Measurements from ENCODE around the gene UCP3.

The UCP3 gene

DNA sequence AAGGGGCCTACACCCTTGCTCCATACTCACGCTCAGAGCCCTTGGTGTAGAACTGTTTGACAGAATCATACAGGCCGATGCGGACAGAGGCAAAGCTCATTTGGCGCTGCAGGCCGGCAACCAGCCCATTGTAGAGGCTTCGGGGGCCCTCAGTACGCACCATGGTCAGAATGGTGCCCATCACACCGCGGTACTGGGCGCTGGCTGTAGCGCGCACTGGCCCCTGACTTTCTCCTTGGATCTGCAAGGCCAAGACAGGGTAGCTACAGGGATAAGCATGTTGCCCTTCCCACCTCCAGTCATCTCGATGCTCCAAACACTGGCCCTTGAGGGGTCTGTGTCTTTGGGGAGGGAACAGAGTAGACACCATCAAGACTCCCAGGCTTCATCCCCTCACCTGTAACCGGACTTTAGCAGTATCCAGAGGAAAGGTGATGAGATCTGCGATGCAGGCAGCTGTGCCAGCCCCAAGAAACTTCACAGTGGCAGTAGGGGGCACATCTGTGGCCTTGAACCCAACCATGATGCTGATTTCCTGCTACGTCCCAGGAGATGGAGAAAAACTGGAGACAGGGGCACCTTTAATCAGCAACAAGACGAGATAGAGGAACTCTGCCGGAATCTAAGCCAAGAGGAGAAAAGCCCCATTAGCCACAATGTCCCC is 30.9 kb downstream of the UCP3 start:
- DNase-seq (ENCODE audit: low read depth) = no peak

DNA sequence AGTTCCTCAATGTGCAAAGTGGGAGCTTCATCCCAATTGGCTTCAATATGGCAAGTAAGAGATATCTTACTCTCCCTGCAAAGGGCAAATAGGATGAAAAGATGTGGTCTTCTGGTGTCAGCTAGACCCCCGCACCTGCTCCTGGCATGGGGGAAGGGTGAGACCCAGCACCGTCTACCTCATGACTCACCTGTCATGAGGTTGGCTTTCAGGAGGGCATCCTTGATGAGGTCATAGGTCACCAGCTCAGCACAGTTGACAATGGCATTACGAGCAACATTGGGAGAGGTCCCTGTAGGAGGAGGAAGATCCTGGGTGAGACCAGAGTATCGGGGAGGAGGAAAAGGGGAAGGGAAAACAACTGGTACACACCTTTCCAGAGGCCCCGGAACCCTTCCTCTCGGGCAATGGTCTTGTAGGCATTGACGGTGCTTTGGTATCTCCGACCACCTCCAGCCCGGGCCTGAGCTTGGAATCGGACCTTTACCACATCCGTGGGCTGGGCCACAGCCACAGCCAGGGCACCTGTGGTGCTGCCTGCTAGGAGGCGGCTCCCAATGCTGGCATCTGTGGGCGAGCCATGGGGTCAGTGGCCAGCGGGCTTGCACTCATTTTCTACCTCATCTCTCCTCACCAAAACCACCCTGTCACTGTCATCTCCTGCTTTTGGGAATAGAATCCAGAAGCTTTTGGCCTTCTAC is 32.3 kb downstream of the UCP3 start:
- DNase-seq (ENCODE audit: low read depth) = no peak

- no peak for DNase-seq (ENCODE audit: low read depth)
Measured at GRCh38 chr11:73975479-73975757, 33.5 kb downstream of the UCP3 start.

DNA sequence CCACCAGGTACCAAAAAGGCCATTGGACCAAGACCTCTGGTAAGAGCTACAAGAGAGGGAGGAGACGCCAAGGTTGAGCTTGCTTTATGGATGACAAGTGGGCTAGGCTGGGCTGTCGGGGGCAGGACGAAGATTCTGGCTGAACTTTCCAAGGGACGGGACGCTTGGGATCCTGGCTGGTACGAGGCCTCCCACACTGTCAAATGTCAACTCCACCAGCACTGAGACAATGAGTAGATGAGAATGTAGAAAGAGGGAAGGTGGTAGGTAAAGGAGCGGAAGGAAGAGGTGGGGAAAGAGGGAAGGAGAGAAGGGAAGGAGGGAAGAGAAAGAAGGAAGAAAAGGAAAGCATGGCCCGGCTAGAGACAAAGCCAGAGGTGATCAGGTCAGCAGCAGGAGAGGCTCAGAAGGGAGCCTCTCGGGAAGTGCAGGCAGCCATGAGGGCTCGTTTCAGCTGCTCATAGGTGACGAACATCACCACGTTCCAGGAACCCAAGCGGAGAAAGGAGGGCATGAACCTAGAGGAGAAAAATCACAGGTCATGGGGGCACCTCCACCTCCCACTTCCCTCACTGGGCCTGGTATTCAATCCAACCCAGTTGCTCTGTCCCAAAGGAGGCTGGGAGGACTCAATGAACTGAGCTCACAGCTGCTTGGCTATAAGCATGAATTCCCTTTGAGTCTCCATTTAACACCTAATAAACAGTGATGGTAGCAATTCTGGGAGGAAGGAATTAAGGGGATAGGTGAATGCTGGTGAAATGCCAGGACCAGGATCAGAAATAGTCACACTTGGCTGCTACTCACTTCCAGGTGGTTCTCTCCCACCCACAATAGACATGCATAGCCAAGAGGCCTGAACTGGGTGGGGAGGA is 34.0 kb downstream of the UCP3 start:
- no peak for DNase-seq (ENCODE audit: low read depth)

DNA sequence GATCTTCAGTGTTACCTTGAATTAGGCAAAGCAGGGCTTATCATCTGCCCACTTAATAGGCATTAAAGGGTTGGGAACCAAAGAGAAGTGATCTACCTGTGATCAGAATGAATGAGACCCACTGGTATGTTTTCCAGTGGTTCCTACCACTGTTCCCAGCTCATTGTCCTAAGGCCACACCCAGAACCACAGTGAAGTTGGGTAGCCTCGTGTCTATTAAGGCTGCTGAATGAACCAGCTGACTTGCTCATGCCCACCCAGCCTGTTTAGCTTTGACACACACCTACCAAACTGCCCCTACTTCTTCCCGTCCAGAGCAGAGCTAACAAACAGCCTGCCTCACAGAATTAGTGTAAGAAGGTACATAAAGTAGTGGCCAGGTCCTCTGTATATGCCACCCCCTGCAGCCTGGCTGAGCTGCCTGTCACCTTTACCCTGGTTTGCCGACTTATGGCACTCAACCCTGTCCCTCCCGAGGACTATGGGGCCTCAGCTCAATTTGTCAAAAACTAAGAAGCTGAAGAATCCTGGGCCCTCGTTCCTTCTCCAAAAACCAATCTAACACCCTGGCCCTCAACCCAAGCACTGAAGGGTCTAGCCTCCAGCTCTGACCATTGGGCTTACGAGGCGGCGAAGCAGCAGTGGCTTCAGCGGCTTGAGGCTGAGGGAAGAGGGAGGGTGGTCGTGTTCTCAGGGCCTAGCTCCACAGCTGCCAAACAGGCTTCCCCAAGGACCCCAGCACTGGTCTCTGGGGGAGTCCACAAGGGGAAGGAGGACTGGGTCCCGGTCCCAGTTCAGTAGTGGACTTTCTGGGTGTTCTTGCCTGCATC is 36.0 kb downstream of the UCP3 start:
- DNase-seq (ENCODE audit: low read depth) = no peak

GRCh38 chr11:73972187-73972586 is 36.7 kb downstream of the UCP3 start:
- no peak for DNase-seq (ENCODE audit: low read depth)

GRCh38 chr11:73971175-73971719 is 37.6 kb downstream of the UCP3 start:
- no peak for DNase-seq (ENCODE audit: low read depth)

GRCh38 chr11:73969991-73970800 is 38.7 kb downstream of the UCP3 start:
- no peak for DNase-seq (ENCODE audit: low read depth)

DNA sequence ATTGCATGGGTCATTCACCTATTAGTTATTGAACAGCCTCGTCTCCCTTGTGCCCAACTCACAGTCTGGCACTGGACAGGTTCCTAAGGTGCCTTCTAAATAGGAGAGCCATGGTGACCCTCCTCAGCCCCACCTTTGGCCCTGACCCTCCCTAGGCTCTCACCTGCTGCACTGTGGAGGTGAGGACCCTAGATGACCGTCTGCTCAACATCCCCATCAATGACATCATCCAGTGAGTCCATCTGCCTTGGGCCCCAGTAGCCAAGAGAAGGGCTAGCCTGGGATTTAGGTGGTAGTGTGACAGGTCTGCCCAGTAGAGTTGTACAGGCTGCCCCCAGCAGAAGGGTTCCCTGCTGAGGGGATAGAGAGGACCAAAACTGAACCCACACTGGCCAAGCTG is 39.8 kb downstream of the UCP3 start:
- DNase-seq (ENCODE audit: low read depth) = no peak

GRCh38 chr11:73968356-73968966 is 40.4 kb downstream of the UCP3 start:
- no peak for DNase-seq (ENCODE audit: low read depth)

DNA sequence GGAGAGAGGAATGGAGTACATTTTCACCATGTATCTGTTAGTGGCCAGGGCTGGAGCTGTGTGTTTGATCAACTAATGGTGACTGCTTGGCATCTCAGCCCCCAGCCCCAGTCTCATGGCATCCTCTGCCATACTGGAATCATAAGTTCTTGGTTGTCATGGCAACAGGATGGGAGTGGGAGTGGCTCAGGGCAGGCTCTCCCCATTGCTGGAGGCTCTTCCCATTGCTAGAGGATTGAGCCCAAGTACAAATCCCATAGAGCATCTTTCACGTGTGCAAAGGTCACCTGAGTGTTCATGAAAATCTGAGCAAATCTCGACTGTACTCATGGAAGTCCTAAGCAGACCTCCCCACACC is 43.1 kb downstream of the UCP3 start:
- no peak for DNase-seq (ENCODE audit: low read depth)

- peak; percentile 54 for DNase-seq (ENCODE audit: low read depth)
Measured at GRCh38 chr11:73965076-73965763, 43.7 kb downstream of the UCP3 start.

DNA sequence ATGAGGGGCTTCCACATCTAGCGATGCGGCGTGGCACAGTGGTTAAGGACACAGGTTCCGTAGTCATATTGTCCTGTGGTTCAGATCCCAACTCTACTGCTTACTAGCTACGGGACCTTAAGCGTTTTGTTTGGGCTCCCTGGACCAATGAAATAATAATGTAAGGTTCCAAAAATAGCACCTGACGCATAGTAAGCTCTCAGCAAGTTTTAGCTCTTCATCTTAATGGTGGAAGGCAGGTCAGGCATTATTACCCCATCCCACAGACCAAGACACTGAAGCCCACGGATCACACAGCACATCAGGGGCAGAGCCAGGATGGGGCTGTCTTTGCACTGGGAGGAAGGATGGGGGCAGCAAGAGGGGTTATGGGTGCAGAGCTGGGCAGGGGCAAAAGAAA is 45.0 kb downstream of the UCP3 start:
- DNase-seq (ENCODE audit: low read depth) = no peak

- no peak for DNase-seq (ENCODE audit: low read depth)
Measured at GRCh38 chr11:73962101-73962705, 46.7 kb downstream of the UCP3 start.

- peak; percentile 77 for DNase-seq (ENCODE audit: low read depth)
Measured at GRCh38 chr11:73961321-73961720, 47.6 kb downstream of the UCP3 start.

DNA sequence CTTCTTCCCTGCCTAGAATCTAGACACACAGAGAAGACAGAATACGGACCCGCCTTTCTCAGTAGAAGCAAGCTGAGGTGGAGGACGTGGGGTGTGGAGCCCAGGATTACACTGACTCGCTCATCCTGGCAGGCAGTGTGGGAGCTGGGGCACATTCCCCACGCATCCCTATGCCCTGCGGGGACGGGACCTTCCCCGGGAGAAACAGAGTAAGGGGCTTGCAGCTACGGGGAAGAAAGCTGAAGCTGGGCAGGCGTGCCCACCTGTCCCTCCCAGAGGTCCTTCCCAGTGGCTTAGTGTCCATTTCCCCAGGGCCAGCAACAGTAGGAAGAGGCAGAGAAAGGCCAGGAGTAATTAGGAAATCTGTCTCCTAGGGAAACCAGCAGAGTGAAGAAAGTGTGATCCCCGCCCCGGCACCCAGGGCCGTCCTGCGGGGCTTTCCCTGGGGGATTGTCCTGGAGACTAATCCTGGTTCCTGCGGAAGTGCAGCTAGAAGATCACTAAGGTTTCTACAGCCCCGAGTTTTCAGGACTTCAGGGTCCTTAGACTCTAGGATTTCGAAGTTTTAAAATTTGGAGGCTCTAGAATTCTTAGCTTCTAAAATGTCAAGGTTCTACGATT is 50.3 kb downstream of the UCP3 start:
- DNase-seq (ENCODE audit: low read depth) = no peak

DNA sequence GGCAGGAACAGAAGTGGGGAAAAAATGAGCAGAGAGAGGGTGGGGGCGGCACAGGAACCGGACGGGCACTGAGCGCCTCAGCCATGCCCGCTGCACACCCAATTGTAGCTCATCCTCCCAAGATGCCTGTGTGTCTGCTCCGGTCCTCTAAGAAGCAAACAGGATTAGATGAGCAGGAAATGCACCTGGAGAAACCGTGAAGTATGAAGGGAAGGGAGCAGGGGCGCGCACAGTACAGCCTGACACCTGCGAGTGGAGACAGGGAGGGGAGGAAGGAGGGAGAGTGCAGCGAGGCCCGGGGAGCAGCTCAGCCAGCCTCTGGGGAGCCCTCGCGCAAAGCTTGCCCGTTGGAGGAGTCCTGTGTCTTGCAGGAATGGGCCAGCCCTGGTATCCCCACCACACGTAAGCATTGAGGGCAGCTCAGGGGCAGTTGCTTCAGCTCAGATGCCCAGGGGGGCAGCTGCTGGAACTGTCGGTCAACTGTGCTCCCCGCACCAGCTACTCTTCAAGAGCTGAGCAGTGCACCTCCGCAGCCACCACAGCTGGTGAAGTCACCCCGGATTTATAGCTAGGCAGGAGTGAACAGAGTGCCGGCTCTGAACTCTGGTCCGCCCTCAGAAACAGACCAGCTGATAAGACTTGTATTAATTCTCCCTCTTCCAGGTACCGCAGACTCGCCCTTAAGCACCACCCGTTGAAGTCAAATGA is 51.1 kb downstream of the UCP3 start:
- DNase-seq (ENCODE audit: low read depth) = no peak

- DNase-seq (ENCODE audit: low read depth) = no peak
Measured at GRCh38 chr11:73956876-73957653, 51.8 kb downstream of the UCP3 start.
